ENCODE data around the gene ARMC7.

The ARMC7 gene

GRCh38 chr17:75064040-75064439 lies 45.7 kb upstream of the ARMC7 start:
- no peak for DNase-seq (ENCODE audit: extremely low read depth, low read depth)
- no peak for TF ChIP-seq CTCF (IDR thresholded peaks at IDR 0.05; ENCODE audit: low read depth, low read length, missing control alignments)
- H3K4me3 ChIP-seq (replicated peaks; ENCODE audit: low read depth, low read length): no peak overlapping the region

- no peak for DNase-seq (ENCODE audit: extremely low read depth, low read depth)
- no peak overlapping the region for H3K4me3 ChIP-seq (replicated peaks; ENCODE audit: low read depth, low read length)
- TF ChIP-seq CTCF (IDR thresholded peaks at IDR 0.05; ENCODE audit: low read depth, low read length, missing control alignments): no peak
These were observed 45.3 kb upstream of the ARMC7 start for GRCh38 chr17:75064460-75064859.

GRCh38 chr17:75064867-75065561 lies 44.8 kb upstream of the ARMC7 start:
- DNase-seq (ENCODE audit: extremely low read depth, low read depth): no peak
- no peak overlapping the region for H3K4me3 ChIP-seq (replicated peaks; ENCODE audit: low read depth, low read length)
- TF ChIP-seq CTCF (IDR thresholded peaks at IDR 0.05; ENCODE audit: low read depth, low read length, missing control alignments): no peak

GRCh38 chr17:75065562-75066151 lies 44.1 kb upstream of the ARMC7 start:
- no peak for TF ChIP-seq CTCF (IDR thresholded peaks at IDR 0.05; ENCODE audit: low read depth, low read length, missing control alignments)
- no peak for DNase-seq (ENCODE audit: extremely low read depth, low read depth)
- H3K4me3 ChIP-seq (replicated peaks; ENCODE audit: low read depth, low read length): no peak overlapping the region

GRCh38 chr17:75067856-75068255 lies 41.9 kb upstream of the ARMC7 start:
- no peak for TF ChIP-seq CTCF (IDR thresholded peaks at IDR 0.05; ENCODE audit: low read depth, low read length, missing control alignments)
- H3K4me3 ChIP-seq (replicated peaks; ENCODE audit: low read depth, low read length): no peak overlapping the region
- no peak for DNase-seq (ENCODE audit: extremely low read depth, low read depth)

- TF ChIP-seq CTCF (IDR thresholded peaks at IDR 0.05; ENCODE audit: low read depth, low read length, missing control alignments): no peak
- DNase-seq (ENCODE audit: extremely low read depth, low read depth): no peak
- H3K4me3 ChIP-seq (replicated peaks; ENCODE audit: low read depth, low read length): no peak overlapping the region
These were observed 41.0 kb upstream of the ARMC7 start for GRCh38 chr17:75068750-75069149.

Measured in HFF-Myc (cell line).